ENCODE data around the gene COQ8B.

COQ8B gene

GRCh38 chr19:40717880-40718773 lies 1.4 kb upstream of the COQ8B start:
- peak; percentile 61 for DNase-seq (ENCODE audit: low read depth)

GRCh38 chr19:40717325-40717879 lies 716 bp upstream of the COQ8B start:
- no peak for DNase-seq (ENCODE audit: low read depth)

GRCh38 chr19:40716031-40716481 lies 630 bp downstream of the COQ8B start:
- peak; percentile 94 for DNase-seq (ENCODE audit: low read depth)

- peak; percentile 91 for DNase-seq (ENCODE audit: low read depth)
Measured at GRCh38 chr19:40714441-40715299, 2.0 kb downstream of the COQ8B start.

GRCh38 chr19:40713939-40714338 lies 2.7 kb downstream of the COQ8B start:
- no peak for DNase-seq (ENCODE audit: low read depth)

- no peak for DNase-seq (ENCODE audit: low read depth)
Measured at GRCh38 chr19:40709817-40710216, 6.9 kb downstream of the COQ8B start.

GRCh38 chr19:40707615-40708014 lies 9.1 kb downstream of the COQ8B start:
- no peak for DNase-seq (ENCODE audit: low read depth)

- DNase-seq (ENCODE audit: low read depth) = no peak
Measured at GRCh38 chr19:40705950-40706619, 10.6 kb downstream of the COQ8B start.

- DNase-seq (ENCODE audit: low read depth) = no peak
Measured at GRCh38 chr19:40705362-40705651, 11.4 kb downstream of the COQ8B start.

GRCh38 chr19:40704491-40705361 lies 12.0 kb downstream of the COQ8B start:
- DNase-seq (ENCODE audit: low read depth) = no peak

- DNase-seq (ENCODE audit: low read depth) = no peak
Measured at GRCh38 chr19:40703029-40703755, 13.5 kb downstream of the COQ8B start.

GRCh38 chr19:40702337-40703012 lies 14.2 kb downstream of the COQ8B start:
- DNase-seq (ENCODE audit: low read depth) = no peak

GRCh38 chr19:40701758-40702157 lies 14.9 kb downstream of the COQ8B start:
- no peak for DNase-seq (ENCODE audit: low read depth)

GRCh38 chr19:40700083-40700482 lies 16.6 kb downstream of the COQ8B start:
- no peak for DNase-seq (ENCODE audit: low read depth)

GRCh38 chr19:40697007-40697406 lies 19.7 kb downstream of the COQ8B start:
- no peak for DNase-seq (ENCODE audit: low read depth)

- DNase-seq (ENCODE audit: low read depth) = no peak
Measured at GRCh38 chr19:40695881-40696280, 20.8 kb downstream of the COQ8B start.

- DNase-seq (ENCODE audit: low read depth) = no peak
Measured at GRCh38 chr19:40693896-40694295, 22.8 kb downstream of the COQ8B start.

- DNase-seq (ENCODE audit: low read depth) = no peak
Measured at GRCh38 chr19:40693150-40693788, 23.4 kb downstream of the COQ8B start.

- no peak for DNase-seq (ENCODE audit: low read depth)
Measured at GRCh38 chr19:40692212-40692551, 24.5 kb downstream of the COQ8B start.
